K562 (cell line): ENCODE results near the gene OR10J4. TPM values are rescaled to one million over a fixed set of nuclear protein-coding genes. Genes with fewer than 3 reads are reported as not detected.

Experiments
- polyA plus RNA-seq, 8 experiments: library from polyadenylated mRNA; depleted of rRNA in 4 of 8; stranded (reverse) in 5 of 8; unstranded in 3 of 8; fragments of >200 nt; fragmentation: Nextera tagmentation in 2 of 8; fragmentation: Illumina TruSeq in 1 of 8; extraction: Ambion mirVana in 2 of 8; extraction: Trizol in 1 of 8; gene quantifications; 2 replicates each; pipeline versions ENCODE4 v1.2.1 to v1.2.3, GENCODE V29; 2011 to 2014; ENCODE audit warnings: inconsistent platforms in 1 of 8, missing spikeins in 1 of 8
- total RNA-seq, 7 experiments: library from RNA; depleted of rRNA in 6 of 7; stranded (reverse); fragments of >200 nt in 6 of 7; fragmentation: Illumina TruSeq in 2 of 7; extraction: Trizol in 2 of 7; gene quantifications; 2 replicates each; pipeline versions ENCODE4 v1.2.1 to v1.2.3, GENCODE V29; 2011 to 2021; ENCODE audit warnings: low replicate concordance in 1 of 7
- TF ChIP-seq, protein P1 (sequence below): fragments of 250-450 bp; sonication (Bioruptor Pico); IDR thresholded peaks from 2 replicates; pipeline ENCODE4 v1.4.0; 2020; ENCODE audit warnings: borderline replicate concordance

The OR10J4 gene
- total and polyA plus RNA-seq, 9 of the 15 experiments (the other 6 are each of a cell fraction or from before 2014, with no cell fraction given): not detected

DNA sequence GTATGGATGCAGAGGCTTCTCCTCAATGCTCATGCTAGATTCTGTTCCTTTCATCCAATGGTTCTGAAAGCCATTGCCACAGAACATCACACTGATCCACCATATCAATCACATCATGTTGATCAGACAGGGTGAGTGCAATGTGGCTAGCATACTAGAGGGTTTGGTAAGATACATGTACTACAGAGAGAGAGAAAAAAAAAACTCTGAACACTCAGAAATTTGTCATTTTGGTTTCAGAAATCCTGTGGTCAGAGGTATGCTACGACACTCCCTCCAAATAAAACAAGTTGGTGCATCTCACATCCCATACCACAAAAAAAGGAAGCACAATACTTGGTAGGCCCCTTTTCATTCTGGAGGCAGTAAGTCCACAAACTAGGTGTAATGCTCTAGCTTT, 42.9 kb downstream of the OR10J4 start (continued):
- TF ChIP-seq, protein P1, sequence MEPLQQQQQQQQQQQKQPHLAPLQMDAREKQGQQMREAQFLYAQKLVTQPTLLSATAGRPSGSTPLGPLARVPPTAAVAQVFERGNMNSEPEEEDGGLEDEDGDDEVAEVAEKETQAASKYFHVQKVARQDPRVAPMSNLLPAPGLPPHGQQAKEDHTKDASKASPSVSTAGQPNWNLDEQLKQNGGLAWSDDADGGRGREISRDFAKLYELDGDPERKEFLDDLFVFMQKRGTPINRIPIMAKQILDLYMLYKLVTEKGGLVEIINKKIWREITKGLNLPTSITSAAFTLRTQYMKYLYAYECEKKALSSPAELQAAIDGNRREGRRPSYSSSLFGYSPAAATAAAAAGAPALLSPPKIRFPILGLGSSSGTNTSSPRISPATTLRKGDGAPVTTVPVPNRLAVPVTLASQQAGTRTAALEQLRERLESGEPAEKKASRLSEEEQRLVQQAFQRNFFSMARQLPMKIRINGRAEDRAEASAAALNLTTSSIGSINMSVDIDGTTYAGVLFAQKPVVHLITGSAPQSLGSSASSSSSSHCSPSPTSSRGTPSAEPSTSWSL (CRISPR knock-in tag): no peak

Other genes starting within 250 kb of the OR10J4 start
- 0.18 and 0.41 TPM in 2 replicates for gene ACKR1, start 227.3 kb upstream of the OR10J4 start, total RNA-seq (2014; rRNA removed)
- gene ACKR1, start 227.3 kb upstream of the OR10J4 start, total RNA-seq (2014; rRNA removed; fragmentation: Illumina TruSeq; extraction: Trizol): 0.07 TPM in 1 of 2 replicates, not detected in the other
- 0.11 TPM in 1 of 2 replicates, not detected in the other for gene ACKR1, start 227.3 kb upstream of the OR10J4 start, total RNA-seq (2015; rRNA removed; fragmentation: Illumina TruSeq; extraction: Trizol)
- 0.51 and 0.58 TPM in 2 replicates for gene ACKR1, start 227.3 kb upstream of the OR10J4 start, total RNA-seq (2021)
- gene ACKR1, start 227.3 kb upstream of the OR10J4 start, polyA plus RNA-seq (2011; rRNA removed): 0.15 TPM in 1 of 2 replicates, not detected in the other
- 0.22 and 0.24 TPM in 2 replicates for gene ACKR1, start 227.3 kb upstream of the OR10J4 start, polyA plus RNA-seq (2014; fragmentation: Illumina TruSeq; extraction: Trizol)
- gene ACKR1, start 227.3 kb upstream of the OR10J4 start, polyA plus RNA-seq (2014; fragmentation: Nextera tagmentation; extraction: Ambion mirVana): under 1 TPM; 0.24 to 0.64 TPM
- 0.15 and 0.30 TPM in 2 replicates for gene ACKR1, start 227.3 kb upstream of the OR10J4 start, polyA plus RNA-seq (2014; rRNA removed)
- not detected in 2 replicates for gene FCER1A, start 129.9 kb upstream of the OR10J4 start, total RNA-seq (2014; rRNA removed)
- not detected in 2 replicates for gene FCER1A, start 129.9 kb upstream of the OR10J4 start, total RNA-seq (2014; rRNA removed; fragmentation: Illumina TruSeq; extraction: Trizol)
- not detected in 2 replicates for gene FCER1A, start 129.9 kb upstream of the OR10J4 start, total RNA-seq (2015; rRNA removed; fragmentation: Illumina TruSeq; extraction: Trizol)
- not detected in 2 replicates for gene FCER1A, start 129.9 kb upstream of the OR10J4 start, total RNA-seq (2021)
- gene FCER1A, start 129.9 kb upstream of the OR10J4 start, polyA plus RNA-seq (2011; rRNA removed): not detected in 2 replicates
- not detected in 2 replicates for gene FCER1A, start 129.9 kb upstream of the OR10J4 start, polyA plus RNA-seq (2014; fragmentation: Illumina TruSeq; extraction: Trizol)
- under 1 TPM in 1 of 2 experiments, not detected in 1; 0.04 TPM for gene FCER1A, start 129.9 kb upstream of the OR10J4 start, polyA plus RNA-seq (2014; fragmentation: Nextera tagmentation; extraction: Ambion mirVana)
- gene FCER1A, start 129.9 kb upstream of the OR10J4 start, polyA plus RNA-seq (2014; rRNA removed): not detected in 2 replicates
- gene OR10J1, start 7.5 kb downstream of the OR10J4 start, total RNA-seq (2014; rRNA removed): not detected in 2 replicates
- gene OR10J1, start 7.5 kb downstream of the OR10J4 start, total RNA-seq (2014; rRNA removed; fragmentation: Illumina TruSeq; extraction: Trizol): not detected in 2 replicates
- gene OR10J1, start 7.5 kb downstream of the OR10J4 start, total RNA-seq (2015; rRNA removed; fragmentation: Illumina TruSeq; extraction: Trizol): not detected in 2 replicates
- gene OR10J1, start 7.5 kb downstream of the OR10J4 start, total RNA-seq (2021): not detected in 2 replicates
- not detected in 2 replicates for gene OR10J1, start 7.5 kb downstream of the OR10J4 start, polyA plus RNA-seq (2011; rRNA removed)
- gene OR10J1, start 7.5 kb downstream of the OR10J4 start, polyA plus RNA-seq (2014; fragmentation: Illumina TruSeq; extraction: Trizol): not detected in 2 replicates
- not detected for gene OR10J1, start 7.5 kb downstream of the OR10J4 start, polyA plus RNA-seq (2014; fragmentation: Nextera tagmentation; extraction: Ambion mirVana)
- gene OR10J1, start 7.5 kb downstream of the OR10J4 start, polyA plus RNA-seq (2014; rRNA removed): not detected in 2 replicates
- not detected in 2 replicates for gene OR10J5, start 103.8 kb downstream of the OR10J4 start, total RNA-seq (2014; rRNA removed)
- not detected in 2 replicates for gene OR10J5, start 103.8 kb downstream of the OR10J4 start, total RNA-seq (2014; rRNA removed; fragmentation: Illumina TruSeq; extraction: Trizol)
- not detected in 2 replicates for gene OR10J5, start 103.8 kb downstream of the OR10J4 start, total RNA-seq (2015; rRNA removed; fragmentation: Illumina TruSeq; extraction: Trizol)
- gene OR10J5, start 103.8 kb downstream of the OR10J4 start, total RNA-seq (2021): not detected in 2 replicates
- gene OR10J5, start 103.8 kb downstream of the OR10J4 start, polyA plus RNA-seq (2011; rRNA removed): not detected in 2 replicates
- not detected in 2 replicates for gene OR10J5, start 103.8 kb downstream of the OR10J4 start, polyA plus RNA-seq (2014; fragmentation: Illumina TruSeq; extraction: Trizol)
- gene OR10J5, start 103.8 kb downstream of the OR10J4 start, polyA plus RNA-seq (2014; fragmentation: Nextera tagmentation; extraction: Ambion mirVana): not detected
- gene OR10J5, start 103.8 kb downstream of the OR10J4 start, polyA plus RNA-seq (2014; rRNA removed): not detected in 2 replicates
- gene APCS, start 155.6 kb downstream of the OR10J4 start, total RNA-seq (2014; rRNA removed): not detected in 2 replicates
- gene APCS, start 155.6 kb downstream of the OR10J4 start, total RNA-seq (2014; rRNA removed; fragmentation: Illumina TruSeq; extraction: Trizol): not detected in 2 replicates
- gene APCS, start 155.6 kb downstream of the OR10J4 start, total RNA-seq (2015; rRNA removed; fragmentation: Illumina TruSeq; extraction: Trizol): not detected in 2 replicates
- 0.29 and 0.34 TPM in 2 replicates for gene APCS, start 155.6 kb downstream of the OR10J4 start, total RNA-seq (2021)
- not detected in 2 replicates for gene APCS, start 155.6 kb downstream of the OR10J4 start, polyA plus RNA-seq (2011; rRNA removed)
- gene APCS, start 155.6 kb downstream of the OR10J4 start, polyA plus RNA-seq (2014; fragmentation: Illumina TruSeq; extraction: Trizol): not detected in 2 replicates
- not detected for gene APCS, start 155.6 kb downstream of the OR10J4 start, polyA plus RNA-seq (2014; fragmentation: Nextera tagmentation; extraction: Ambion mirVana)
- not detected in 2 replicates for gene APCS, start 155.6 kb downstream of the OR10J4 start, polyA plus RNA-seq (2014; rRNA removed)